Measurements from ENCODE around the gene PLLP. TPM values are rescaled to one million over a fixed set of nuclear protein-coding genes. Genes with fewer than 3 reads are reported as not detected.
A peak's percentile ranks its signal among the peaks of the same experiment; 100 is the strongest.

Gene PLLP
- total and polyA plus RNA-seq, 10 of the 15 experiments (the other 5 are each of a cell fraction or from before 2014, with no cell fraction given): 0.21 to 5.8 (median 0.67) TPM

DNA sequence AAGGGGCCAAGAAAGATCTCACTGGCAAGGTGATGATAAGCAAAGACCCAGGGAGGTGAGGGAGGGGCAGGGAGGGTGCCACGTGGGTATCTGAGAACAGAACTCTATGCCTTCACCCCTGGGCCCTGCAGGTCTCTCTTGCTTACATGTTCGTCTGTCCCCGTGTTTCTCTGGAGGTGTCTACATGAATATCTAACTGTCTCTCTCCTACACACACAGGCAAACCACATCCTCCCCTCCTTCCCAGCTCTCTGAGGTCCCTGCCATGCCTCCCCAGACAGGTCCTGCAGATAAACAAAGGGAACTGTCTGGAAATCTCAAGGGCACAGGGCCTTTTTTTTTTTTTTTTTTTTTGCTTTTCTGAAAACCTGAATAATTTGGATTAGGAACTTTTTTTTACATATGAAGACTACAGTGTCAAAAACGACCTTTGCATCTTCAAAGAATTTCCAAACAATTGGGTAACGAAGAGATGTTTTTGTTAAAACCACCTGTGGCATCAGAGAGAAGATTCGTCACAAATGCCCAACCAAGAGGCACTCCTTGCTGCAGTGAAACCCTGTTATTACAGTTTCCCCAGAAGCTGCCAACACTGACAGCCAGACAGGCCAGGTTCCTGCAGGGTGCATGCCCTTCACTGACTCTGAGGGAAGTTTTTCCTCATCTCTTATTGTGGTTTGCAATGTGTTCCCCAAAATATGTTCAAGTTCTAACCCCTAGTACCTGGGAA, 17.8 kb downstream of the PLLP start:
- ChIA-PET SMC1A (ENCODE audit: uncharacterized antibody, unreplicated experiment) (interaction anchor here (0.9 kb wide), 1 partner anchor 10 kb away, joined by 3 read pairs; no protein-coding TSS in a partner anchor), RAD21 (ENCODE audit: unreplicated experiment) (interaction anchor here (0.6 to 0.7 kb wide), 2 partner anchors 33 to 81 kb away, joined by 3 to 4 read pairs; no protein-coding TSS in a partner anchor), CTCF (interaction anchor here (0.6 kb wide), 1 partner anchor 1523 kb away, joined by 3 read pairs; no protein-coding TSS in a partner anchor), POLR2A (interaction anchor here (0.6 to 1.3 kb wide), 4 partner anchors 20 to 204 kb away, joined by 3 to 10 read pairs (median 4); no protein-coding TSS in a partner anchor)
- no peaks in the 10 kb centered on the region for H3K27me3 ChIP-seq (replicated peaks in 1 of 2; ENCODE audit: control insufficient read depth in 2 of 2, insufficient read depth in 2 of 2, low read length in 1 of 2)
- H3K36me3 ChIP-seq (ENCODE audit: control insufficient read depth in 2 of 2, insufficient read depth in 2 of 2, low read length in 1 of 2): no peaks in the 10 kb centered on the region
- FAIRE-seq (no peak), DNase-seq (ENCODE audit: low read depth, low spot score) (no peak), ATAC-seq (peak; percentile 29)
- H4K20me1 ChIP-seq (ENCODE audit: control insufficient read depth, insufficient read depth): no peaks in the 10 kb centered on the region
- no peak overlapping the region for H3K4me2 ChIP-seq (ENCODE audit: control insufficient read depth, insufficient read depth)
- no peak overlapping the region for H2AFZ ChIP-seq (ENCODE audit: control insufficient read depth, low read depth, low read length)
- WGBS (ENCODE audit: insufficient coverage, insufficient replicate concordance, low lambda C conversion rate, missing lambda C conversion rate): 4% methylated on average over 6 of the region's 6 CpGs
- H3K79me2 ChIP-seq (ENCODE audit: control insufficient read depth, insufficient read depth, low read length): no peaks in the 10 kb centered on the region
- H3K4me1 ChIP-seq (ENCODE audit: control insufficient read depth, insufficient read depth, low read length): no peaks in the 10 kb centered on the region
- no peak overlapping the region for H3K4me3 ChIP-seq
- TF ChIP-seq RUNX3 (IDR thresholded peaks at IDR 0.05; ENCODE audit: low read length): peak; percentile 21; the same call in 1 of the 2 replicates
- no peak for TF ChIP-seq MYC (IDR thresholded peaks at IDR 0.05; ENCODE audit: insufficient read depth, insufficient read length, insufficient replicate concordance, low read length, severe bottlenecking)
- TF ChIP-seq POLR2AphosphoS2 (IDR thresholded peaks at IDR 0.05; ENCODE audit: low read depth, low read length): no peak
- no peak for TF ChIP-seq BHLHE40 (IDR thresholded peaks at IDR 0.05; ENCODE audit: borderline replicate concordance in 1 of 2, low read depth in 2 of 2, low read length in 1 of 2)
- no peak overlapping the region for H3K9ac ChIP-seq (ENCODE audit: control insufficient read depth, insufficient read depth, low read length)
- in situ Hi-C loops (cut with MboI) (no loop called here), intact Hi-C loops (cut with micrococcal nuclease; ENCODE audit: unreplicated experiment) (no loop called here)
- H3K9me3 ChIP-seq (replicated peaks; ENCODE audit: control insufficient read depth, insufficient read depth, low read length): no peaks in the 10 kb centered on the region
- BruUV-seq (replicated peaks): no TSS peak
- H3K27ac ChIP-seq (ENCODE audit: control insufficient read depth, insufficient read depth): no peak overlapping the region
